GM15510 (cell line): ENCODE data around the gene DENND6A.

Experiments
- POLR2A ChIP-seq: IDR thresholded peaks from 3 replicates; pipeline ENCODE4 v1.6.1; 2011; ENCODE audit warnings: borderline replicate concordance; ENCODE audit not compliant: insufficient read length; ENCODE audit errors: extremely low read depth

The DENND6A gene

GRCh38 chr3:57709559-57709958 is 16.7 kb upstream of the DENND6A start:
- no peak for TF ChIP-seq POLR2A

- no peak for TF ChIP-seq POLR2A
Measured at GRCh38 chr3:57709031-57709430, 16.2 kb upstream of the DENND6A start.

GRCh38 chr3:57706462-57706861 is 13.6 kb upstream of the DENND6A start:
- no peak for TF ChIP-seq POLR2A

- no peak for TF ChIP-seq POLR2A
Measured at GRCh38 chr3:57701781-57702180, 8.9 kb upstream of the DENND6A start.

- no peak for TF ChIP-seq POLR2A
Measured at GRCh38 chr3:57700737-57701136, 7.9 kb upstream of the DENND6A start.

GRCh38 chr3:57699591-57699990 is 6.7 kb upstream of the DENND6A start:
- TF ChIP-seq POLR2A: no peak

GRCh38 chr3:57696801-57697321 is 4.0 kb upstream of the DENND6A start:
- no peak for TF ChIP-seq POLR2A

GRCh38 chr3:57694146-57694545 is 1.3 kb upstream of the DENND6A start:
- TF ChIP-seq POLR2A: no peak

GRCh38 chr3:57691411-57692132 is 1.3 kb downstream of the DENND6A start:
- no peak for TF ChIP-seq POLR2A

GRCh38 chr3:57689367-57690053 is 3.4 kb downstream of the DENND6A start:
- TF ChIP-seq POLR2A: no peak

- TF ChIP-seq POLR2A: no peak
Measured at GRCh38 chr3:57688291-57688690, 4.6 kb downstream of the DENND6A start.

GRCh38 chr3:57683286-57683685 is 9.6 kb downstream of the DENND6A start:
- no peak for TF ChIP-seq POLR2A

- TF ChIP-seq POLR2A: no peak
Measured at GRCh38 chr3:57682284-57682683, 10.6 kb downstream of the DENND6A start.

- TF ChIP-seq POLR2A: no peak
Measured at GRCh38 chr3:57681691-57682090, 11.2 kb downstream of the DENND6A start.

- no peak for TF ChIP-seq POLR2A
Measured at GRCh38 chr3:57680046-57680445, 12.8 kb downstream of the DENND6A start.

GRCh38 chr3:57675530-57675929 is 17.3 kb downstream of the DENND6A start:
- no peak for TF ChIP-seq POLR2A

- no peak for TF ChIP-seq POLR2A
Measured at GRCh38 chr3:57673156-57673555, 19.7 kb downstream of the DENND6A start.

- TF ChIP-seq POLR2A: no peak
Measured at GRCh38 chr3:57670543-57670942, 22.3 kb downstream of the DENND6A start.
